NCI-H82 treated with DMSO at 0.1 percent for 48 hours (cell line): Measurements from ENCODE around the gene IFIT2.
"Not testable (repeated sequence)": the region's sequence is repeated elsewhere in the genome, so short reads cannot be mapped to it uniquely, and the experiment has no call there.

Experiments
- DNase-seq: peaks from one replicate; lab custom pipeline; 2025; ENCODE audit not compliant: unreplicated experiment; lab: John Stamatoyannopoulos, UW

The IFIT2 gene

DNA sequence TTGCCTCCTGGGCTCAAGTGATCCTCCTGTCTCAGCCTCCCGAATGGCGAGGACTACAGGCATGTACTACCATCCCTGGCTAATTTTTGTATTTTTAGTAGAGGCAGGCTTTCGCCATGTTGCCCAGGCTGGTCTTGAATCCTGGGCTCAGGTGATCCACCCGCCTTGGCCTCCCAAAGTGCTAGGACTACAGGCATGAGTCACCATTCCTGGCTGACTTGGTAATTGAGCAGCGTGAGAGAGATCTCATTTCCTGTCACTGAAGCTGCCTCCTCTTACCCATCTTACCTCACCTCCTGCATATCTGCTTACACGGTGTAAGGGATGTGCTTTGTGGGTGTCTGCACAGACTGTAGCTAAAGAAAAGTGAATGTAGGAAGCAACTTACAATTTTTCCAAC, 35.6 kb downstream of the IFIT2 start:
- no peak for DNase-seq

DNA sequence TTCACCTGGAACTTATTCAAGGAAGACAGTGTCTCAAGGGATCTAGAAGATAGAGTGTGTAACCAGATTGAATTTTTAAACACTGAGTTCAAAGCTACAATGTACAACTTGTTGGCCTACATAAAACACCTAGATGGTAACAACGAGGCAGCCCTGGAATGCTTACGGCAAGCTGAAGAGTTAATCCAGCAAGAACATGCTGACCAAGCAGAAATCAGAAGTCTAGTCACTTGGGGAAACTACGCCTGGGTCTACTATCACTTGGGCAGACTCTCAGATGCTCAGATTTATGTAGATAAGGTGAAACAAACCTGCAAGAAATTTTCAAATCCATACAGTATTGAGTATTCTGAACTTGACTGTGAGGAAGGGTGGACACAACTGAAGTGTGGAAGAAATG, 36.9 kb downstream of the IFIT2 start:
- DNase-seq, result no peak

DNA sequence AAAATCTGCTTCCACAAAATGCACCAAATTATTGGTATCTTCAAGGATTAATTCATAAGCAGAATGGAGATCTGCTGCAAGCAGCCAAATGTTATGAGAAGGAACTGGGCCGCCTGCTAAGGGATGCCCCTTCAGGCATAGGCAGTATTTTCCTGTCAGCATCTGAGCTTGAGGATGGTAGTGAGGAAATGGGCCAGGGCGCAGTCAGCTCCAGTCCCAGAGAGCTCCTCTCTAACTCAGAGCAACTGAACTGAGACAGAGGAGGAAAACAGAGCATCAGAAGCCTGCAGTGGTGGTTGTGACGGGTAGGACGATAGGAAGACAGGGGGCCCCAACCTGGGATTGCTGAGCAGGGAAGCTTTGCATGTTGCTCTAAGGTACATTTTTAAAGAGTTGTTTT, 38.0 kb downstream of the IFIT2 start:
- no peak for DNase-seq

DNA sequence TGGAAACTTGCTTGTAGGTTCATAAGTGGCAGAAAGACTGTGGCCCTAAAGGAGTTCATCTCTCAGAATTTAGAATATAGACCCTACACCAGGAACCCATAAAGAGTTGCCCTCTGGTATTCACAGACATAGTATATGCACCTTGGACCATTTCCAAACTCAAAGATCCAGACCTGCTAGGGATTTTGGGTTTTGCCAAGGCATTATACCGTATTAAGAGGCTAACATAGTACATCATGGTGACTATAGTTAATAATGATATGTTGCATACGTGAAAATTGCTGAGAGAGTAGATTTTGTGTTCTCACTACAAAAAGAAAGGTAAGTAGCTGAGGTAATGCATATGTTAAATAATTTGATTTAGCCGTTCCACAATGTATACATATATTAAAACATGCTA, 39.8 kb downstream of the IFIT2 start:
- no peak for DNase-seq

DNA sequence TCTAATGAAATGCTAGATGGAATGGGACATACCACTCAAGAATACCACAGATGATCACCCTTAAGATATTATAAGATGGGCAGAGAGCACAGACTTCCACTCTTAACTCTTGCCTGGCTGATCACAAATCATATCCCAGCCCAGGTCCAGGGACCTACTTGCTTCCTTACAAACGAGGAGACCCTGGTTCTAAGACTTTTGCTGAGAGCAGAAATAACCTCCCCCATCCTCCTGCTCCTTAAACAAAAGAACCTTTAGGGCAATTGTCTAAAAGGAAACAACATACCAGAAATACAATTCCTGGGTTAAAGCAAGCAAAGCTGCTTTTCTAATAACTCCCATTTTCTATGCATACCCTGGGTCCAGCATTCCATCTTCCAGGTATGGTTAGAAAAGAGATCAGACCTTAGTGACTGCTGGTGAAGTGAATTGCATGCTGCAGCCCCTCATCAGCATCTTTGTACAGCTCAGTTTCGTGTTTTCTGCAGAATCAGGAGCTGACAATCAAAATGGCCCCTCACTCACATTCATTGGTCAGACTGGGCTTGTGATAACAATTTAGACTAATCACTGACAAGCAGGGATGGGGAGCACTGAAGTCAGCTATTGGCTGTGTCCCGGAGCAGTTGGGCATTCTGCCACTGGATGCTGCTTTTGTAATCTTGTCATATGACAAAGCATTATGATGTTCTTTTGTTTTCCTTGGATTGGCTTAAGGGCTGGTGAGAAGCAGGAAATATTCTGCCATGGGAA, 40.5 kb downstream of the IFIT2 start:
- DNase-seq, result no peak

DNA sequence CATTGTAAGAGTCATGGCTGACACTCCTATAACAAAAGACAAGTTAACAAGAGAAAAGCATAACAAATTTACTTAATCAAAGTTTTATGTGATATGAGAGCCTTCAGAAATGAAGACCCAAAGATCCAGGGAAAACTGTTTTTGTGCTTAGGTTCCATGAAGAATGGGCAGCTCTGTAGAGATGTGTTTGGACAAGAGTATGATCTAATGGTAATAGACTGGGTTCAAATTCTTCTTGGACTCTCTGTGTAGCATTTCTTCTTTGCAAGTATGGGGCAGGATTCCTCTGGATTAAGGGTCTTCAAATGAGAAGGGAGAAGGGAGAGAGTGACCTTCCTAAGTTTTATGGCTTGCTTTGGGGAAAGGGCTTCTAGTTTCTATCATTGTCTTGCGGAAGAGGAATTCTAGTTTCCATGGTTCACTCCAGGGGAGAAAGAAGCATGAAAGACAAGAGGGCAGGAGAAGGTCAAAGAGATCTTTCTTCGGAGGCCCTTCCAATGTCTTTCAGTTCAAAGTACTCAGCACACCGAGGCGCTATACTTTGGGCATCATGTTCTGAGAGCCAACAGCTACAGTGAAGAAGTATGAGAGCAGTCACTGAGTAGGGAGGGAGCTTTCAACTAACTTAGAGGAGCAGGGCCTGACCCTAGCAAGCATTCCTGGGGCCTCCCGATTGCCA, 41.4 kb downstream of the IFIT2 start:
- DNase-seq, result no peak

DNA sequence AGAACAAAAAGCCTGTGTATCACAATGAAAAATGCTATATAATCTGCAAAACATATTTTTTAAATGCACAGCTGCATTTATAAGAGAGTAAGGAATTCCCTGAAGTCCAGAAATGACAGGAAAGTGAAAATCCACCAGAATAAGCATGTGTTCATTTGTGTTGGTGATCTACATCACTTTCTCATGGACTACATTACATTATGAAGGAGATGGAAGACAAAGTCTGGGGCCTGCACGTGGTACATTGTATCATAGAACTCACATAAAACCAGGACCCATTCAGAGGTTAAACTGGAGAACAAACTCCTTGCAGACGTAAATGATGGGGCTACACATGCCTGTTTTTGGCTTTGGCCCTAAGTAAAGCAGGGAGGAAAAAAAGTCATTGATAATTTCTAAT, 42.3 kb downstream of the IFIT2 start:
- no peak for DNase-seq

DNA sequence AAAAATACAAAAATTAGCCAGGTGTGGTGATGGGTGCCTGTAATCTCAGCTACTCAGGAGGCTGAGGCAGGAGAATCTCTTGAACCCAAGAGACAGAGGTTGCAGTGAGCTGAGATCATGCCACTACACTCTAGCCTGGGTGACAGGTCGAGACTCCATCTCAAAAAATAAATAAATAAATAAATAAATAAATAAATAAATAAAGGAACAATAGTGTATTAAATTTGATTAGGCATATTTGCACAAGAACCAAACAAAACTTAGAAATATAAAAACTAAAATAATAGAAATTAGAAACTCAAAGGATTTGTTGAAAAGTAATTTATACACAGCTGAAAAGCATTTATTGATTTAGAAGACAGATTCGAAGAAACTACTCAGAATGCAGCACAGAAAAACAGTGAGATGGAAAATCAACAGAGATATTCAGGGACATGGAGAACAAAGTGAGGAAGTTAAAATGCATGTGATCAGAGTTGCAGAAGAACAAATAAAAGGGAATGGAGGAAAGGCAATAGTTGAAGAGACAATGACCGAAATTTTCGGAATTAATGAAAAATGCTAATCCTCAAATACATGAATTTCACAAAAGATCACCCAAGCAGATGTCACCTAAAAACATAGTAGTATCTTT, 43.6 kb downstream of the IFIT2 start:
- no peak for DNase-seq

DNA sequence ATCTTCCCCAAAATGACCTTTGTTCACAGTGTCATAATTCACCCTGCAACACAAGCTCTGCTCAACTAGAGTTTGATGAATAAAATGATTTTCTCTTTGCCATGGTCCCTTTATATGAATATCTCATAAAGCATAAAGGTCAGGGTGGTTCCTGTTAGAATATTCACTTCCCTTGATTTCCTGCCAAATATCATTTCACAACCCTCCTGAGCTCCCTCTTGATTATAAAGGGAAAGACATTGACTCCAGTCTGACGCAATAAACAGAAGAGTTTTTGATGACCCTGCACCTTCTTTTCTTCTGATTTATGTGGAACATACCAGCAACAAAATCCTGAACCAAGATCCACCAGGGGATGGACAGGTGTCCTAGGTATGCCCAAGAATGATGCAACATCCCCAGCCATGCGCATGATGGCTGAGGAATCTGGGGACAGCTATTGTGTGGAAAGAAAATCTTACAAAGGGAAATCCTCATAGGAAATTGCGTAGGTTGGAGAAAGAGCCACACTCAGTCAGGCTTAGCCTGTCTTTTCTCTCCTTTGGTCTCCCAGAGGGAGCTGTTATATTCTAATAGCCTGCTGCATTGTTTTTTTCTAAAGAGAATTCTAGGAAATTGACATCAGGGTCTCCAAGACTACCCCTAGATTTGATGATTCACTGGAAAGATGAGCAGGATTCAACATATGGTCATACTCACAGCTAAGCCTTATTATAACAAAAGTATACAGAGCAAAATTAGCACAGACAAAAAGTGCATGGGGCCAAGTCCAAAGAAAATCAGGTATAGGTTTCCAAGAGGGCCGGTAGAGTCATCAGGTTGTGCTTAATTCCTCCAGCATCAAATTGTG, 44.8 kb downstream of the IFIT2 start:
- no peak for DNase-seq

DNA sequence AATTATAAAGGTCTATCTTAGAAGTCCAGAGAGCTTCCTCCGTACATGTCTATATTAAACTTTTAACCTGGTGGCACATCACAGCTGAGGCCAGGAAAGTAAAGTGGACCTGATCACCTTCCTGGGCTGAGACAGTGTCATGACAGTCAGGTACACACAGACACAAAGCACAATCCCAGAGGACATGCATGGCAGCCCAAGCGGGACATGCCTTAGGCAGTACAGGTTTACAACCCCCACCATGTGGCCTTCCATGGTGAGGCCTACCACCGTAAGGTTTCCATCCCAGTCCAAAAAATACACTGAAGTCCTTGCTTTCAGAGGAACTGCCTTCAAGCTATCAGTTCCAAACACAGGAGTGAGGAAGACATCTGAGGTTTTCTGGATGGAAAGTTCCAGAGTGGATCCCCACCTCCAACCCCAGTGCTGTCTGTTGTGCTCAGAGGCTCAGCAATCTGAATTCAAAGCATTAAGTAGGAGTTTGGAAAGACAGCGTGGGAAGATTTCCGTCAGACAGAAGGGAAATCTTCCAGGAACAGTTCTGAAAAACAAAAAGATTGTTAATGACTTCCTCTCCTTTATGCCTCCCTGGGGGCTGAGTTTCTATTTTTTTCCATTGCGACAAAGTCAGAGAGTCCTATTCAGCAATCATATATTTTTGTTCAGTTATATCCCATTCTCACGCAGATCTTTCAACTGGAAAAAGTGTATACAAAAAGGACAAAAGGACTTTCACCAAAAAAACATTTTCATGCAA, 46.0 kb downstream of the IFIT2 start:
- no peak for DNase-seq

DNA sequence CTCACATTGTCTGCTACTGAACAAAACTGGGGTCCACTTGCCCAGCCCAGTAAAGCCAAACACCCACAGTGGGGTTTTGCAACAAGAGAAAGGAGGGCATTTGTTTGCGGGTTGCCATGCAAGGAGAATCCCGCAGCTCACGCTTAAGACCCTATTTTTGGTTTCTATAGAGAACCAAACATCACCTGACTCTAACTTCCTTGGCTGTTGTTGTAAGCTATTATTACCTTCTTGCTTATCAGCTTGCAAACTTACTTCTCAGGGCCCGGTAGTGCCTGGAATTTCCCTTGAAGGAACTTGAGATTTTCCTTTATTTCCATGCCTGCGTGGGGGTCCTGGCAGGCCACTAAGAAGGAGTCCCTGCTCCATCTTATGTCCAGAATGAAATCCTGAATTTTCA, 46.6 kb downstream of the IFIT2 start:
- no peak for DNase-seq

DNA sequence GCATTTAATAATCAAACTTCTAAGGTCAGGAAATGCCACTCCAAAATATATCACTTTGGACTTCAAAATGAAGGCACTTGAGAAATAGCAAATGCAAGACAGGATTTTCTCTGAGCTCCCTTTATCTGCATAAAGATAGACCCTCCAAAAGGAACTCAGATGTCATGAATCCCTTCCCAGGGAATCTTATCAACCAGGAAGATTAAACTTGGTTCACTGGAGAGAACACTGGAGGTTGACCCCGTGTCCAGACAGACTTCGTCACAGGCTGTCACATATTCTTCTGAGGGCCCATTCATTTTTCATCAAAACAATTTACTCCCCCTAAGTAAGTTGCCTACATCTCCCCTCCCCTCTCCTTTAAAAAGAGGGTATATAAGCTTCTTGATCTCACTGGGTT, 47.1 kb downstream of the IFIT2 start:
- no peak for DNase-seq

DNA sequence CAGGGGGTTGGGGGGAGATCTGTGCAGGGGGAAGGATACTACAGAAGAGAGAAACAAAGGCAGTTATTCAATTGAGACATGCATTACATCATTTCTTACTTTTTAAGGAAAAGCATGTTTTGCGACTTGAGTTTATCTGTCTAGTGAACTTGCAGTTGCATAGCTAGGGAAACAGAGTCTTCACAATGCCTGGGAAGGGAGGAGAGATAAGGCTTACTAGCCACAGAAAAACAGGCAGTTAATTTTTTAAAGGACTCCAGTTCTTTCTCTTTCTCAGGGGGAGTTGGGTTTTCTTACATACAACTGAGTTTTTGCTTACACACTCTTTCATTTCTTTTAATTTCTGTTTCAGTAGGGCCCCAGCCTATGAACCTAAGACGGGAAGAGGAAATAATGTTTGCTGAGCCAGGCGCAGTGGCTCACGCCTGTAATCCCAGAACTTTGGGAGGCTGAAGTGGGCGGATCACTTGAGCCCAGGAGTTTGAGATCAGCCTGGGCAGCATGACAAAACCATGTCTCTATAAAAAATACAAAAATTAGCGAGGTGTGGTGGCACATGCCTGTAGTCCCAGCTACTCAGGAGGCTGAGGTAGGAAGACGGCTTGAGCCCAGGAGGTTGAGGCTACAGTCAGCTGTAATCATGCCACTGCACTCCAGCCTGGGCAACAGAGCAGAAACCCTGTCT, 48.9 kb downstream of the IFIT2 start:
- DNase-seq, result not testable (repeated sequence)

DNA sequence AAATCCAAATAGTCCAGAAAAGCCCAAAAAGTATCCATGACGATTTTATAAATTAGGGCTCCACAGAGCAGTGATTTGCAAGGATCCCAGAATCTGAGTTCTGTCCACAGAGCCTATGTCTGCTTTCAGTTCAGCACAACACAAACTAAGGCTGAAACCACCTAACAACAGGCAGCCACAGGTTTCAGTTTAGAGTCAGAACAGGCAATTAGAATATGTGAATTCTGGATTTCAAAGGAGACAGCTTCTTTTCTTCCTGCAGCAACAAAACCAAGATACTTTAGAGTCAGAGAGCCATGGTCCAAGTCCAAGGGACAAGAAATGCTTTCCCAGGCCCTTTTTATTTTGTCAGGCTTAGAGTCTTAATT, 49.5 kb downstream of the IFIT2 start:
- no peak for DNase-seq

DNA sequence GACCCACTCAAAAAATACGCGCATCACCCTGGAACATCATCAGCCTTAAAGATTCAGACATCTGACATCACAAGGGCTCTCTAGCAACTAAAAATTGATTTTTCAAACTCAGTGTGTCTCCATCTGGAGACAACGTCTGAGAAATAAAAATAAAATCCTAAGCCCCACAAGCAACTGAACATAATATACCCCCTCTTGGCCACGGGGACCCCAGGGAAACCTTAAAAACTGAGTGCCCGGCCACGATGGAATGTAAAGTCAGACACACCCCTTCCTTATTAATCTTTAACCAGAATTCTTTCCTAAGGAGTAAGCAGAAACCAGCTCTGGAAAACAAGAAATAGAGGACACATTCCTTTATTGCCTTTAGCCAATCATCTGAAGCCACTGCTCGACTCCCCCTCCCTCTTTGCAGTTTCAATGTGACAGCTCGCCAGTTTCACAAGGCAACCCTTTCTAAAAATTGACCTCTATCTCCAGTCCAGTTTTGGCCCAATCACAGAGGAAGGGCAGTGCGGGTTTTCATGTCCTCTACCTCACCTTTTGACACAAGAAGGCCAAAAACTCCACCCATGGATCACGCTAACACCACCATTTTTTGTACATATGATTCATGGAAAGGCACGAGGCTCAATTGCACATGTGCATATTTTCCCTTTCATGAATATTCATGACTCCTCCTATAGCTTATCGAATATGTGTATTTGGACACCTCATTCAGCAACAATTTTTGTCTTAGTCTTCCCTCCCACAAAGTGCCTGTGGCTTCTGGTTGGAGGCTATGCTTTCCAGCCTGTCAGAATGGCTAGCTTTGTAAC, 50.1 kb downstream of the IFIT2 start:
- no peak for DNase-seq

DNA sequence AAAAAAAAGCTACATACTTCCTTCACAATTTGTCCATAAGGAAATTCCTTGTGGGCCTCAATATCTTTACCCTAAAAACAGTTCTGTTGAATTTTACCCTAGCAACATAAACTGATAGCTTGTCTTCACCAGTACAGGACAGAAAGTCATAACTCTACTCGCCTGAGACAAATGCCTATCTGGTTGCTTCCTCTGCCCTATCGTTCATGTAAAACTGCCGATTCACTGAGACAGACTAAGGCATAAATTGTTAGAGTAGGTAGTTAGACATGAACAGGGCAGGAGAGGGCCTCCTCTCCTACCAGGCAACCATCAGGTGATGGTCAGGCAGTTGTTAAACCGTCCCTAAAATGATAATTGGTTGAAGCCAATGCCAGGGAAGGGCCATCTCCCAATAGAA, 51.0 kb downstream of the IFIT2 start:
- DNase-seq, result no peak

DNA sequence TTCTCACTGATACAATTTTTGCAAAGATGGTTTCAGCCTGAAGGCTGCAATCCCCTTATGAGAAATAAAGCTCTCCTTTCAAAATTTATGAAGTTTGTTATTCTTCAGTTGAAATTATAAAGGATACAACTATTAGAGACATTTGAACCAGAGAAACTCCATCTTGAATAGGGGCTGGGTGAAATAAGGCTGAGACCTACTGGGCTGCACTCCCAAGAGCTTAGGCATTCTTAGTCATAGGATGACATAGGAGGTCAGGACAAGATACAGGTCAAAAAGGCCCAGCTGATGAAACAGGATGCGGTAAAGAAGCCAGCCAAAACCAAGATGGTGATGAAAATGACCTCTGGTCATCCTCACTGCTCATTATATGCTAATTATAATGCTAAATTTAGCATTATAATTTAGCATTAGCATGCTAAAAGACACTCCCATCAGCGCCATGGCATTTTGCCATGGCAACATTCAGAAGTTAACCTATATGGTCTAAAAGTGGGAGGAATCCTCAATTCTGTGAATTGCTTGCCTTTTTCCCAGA, 53.6 kb downstream of the IFIT2 start:
- no peak for DNase-seq

DNA sequence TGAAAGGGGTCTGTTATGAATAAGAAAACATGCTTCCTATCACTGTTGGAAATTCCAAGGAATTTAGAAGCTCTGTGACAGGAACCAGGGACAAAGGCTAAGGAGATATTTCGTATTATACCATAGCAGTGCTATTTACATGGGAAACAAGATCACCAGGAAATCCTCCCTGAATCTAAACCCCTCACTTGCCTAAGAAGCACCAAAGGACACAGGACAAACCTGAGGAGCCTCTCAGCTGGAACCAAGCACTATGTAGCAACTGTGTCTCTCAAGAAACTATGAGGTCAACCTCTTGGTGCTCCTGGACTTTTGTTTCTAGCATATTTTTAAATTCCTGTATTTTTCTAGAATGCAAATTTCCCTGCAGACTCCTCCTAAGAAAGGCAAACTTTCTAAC, 55.2 kb downstream of the IFIT2 start:
- no peak for DNase-seq

DNA sequence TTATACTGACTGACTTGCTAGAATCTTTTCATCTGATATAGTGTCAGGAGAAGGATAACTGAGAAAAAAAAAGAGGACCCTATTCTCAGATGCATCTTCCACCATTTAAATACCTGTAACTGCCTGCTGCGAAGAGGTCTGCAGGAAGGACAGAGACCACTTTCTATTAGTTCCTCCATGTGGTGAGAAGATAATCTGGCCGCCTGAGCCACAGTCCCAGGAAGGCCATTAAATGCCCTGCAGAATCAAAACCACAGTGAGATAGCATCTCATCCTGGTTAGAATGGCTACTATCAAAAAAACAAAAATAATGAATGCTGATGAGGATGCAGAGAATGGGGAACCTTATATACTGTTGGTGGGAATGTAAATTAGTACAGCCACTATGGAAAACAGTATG, 56.1 kb downstream of the IFIT2 start:
- DNase-seq, result no peak
